HG03442 (cell line): ENCODE measurements around the gene ACTR10.
A peak's percentile ranks its signal among the peaks of the same experiment; 100 is the strongest.

Experiments
- ATAC-seq: cut with Tn5 transposase; IDR thresholded peaks from one replicate; pipeline ENCODE4 v1.9.1; 2021; ENCODE audit warnings: mild to moderate bottlenecking, moderate library complexity; ENCODE audit not compliant: unreplicated experiment

Gene ACTR10

DNA sequence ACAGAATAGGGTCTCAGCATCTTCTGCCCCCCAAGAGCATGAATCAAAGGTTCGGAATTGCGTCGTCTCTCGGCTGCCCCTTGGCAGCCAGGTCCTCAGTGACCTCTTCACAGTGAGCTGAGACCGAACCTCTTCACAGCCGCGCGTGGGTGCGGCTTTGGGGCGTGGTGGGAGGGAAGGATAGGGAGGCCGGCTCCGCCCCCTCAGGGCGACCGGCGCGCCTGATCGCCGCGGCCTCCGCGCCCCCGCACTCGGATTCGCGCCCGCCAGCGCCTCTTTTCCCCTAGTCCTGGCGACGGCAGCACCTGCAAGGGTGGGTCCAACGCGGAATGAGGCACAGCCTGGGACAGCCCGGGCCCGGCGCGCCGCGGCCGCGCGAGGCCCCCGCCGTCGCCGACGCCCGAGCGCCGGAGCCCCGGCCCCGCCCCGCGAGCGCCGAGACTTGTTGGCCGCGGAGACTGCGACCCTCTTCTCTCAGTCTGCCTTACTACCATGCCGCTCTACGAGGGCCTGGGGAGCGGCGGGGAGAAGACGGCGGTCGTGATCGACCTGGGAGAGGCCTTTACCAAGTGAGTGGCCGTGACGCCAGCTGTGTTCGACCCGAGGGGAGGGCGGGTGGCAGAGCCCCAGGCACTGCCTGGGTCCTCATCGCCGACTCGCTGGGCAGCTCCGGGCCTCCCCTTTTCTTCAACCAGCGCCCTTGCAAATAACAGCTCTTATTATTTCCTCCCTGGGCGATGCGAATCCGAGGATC lies at the start of gene ACTR10:
ACTR10 (plus strand) TSS at position 424 of the 754 bp plus-strand sequence; CDS start at position 493, 69 bp downstream.
- peak; percentile 91 for ATAC-seq

DNA sequence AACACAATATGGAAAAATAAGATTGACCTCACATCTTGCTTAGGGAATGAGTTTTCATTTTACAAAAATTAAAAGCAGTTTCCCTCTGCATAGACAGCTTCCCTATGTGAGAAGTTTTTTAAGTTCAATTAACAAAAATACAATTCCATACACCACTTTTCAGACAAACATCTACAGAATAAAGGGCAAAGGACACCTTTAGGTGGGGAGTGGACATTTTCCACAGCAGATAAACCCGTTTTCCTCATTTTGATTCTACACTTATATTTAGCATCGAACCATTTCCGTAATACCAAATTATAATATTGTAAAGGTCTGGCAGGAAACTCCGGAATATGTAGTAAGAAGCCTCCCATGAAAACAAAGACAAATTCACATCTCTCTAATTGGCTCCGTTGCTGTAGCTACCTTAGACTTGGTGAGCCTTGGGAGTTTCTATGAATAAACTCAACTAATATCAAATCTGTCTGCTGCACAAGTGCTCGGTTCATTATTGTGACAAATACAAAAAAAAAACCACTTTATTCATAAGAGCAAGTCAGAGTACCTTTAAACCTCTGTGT lies 49.6 kb upstream of the ACTR10 start:
- ATAC-seq, result no peak

DNA sequence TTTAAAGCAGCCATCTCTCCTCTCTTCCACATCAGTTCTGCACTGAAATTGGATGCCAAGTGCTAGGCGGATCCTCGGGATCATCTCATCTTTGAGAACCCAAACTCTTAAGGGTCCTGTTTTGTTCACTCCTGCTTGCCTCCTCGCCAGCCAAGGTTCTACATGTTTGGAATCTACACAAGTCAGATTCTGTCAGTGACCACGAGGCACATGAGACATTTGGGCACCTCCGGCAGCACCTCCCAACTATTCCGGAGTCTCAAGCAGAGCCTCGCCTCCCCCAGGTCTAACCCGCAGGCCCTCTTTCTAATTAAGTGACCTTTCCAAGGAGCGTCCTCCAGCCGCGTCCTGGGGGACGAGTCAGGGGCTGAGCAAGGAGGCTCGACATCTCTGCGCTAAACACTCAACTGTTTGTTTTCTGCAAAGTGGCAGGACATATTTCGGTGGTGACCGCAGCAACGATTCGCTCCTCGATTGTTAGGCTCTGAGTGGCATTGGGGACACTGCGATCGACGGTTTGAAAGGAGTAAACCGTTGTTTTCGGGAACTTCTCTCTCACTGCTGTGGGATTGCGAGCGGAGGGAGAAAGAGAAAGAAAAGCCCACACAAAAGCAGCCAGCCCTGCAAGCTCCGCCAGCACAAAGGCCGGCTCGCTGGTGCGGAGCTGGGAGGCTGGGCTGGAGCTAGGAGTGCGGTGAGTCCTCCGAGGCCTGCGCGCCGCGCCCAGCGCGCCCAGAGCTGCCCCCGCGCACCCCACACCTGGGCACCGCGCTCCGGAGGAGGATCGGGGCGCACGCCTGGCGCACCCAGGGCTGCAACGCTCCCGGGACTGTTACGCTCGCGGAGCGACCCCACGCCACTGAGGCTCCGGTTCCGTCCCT lies 48.6 kb upstream of the ACTR10 start:
- peak; percentile 30 for ATAC-seq

DNA sequence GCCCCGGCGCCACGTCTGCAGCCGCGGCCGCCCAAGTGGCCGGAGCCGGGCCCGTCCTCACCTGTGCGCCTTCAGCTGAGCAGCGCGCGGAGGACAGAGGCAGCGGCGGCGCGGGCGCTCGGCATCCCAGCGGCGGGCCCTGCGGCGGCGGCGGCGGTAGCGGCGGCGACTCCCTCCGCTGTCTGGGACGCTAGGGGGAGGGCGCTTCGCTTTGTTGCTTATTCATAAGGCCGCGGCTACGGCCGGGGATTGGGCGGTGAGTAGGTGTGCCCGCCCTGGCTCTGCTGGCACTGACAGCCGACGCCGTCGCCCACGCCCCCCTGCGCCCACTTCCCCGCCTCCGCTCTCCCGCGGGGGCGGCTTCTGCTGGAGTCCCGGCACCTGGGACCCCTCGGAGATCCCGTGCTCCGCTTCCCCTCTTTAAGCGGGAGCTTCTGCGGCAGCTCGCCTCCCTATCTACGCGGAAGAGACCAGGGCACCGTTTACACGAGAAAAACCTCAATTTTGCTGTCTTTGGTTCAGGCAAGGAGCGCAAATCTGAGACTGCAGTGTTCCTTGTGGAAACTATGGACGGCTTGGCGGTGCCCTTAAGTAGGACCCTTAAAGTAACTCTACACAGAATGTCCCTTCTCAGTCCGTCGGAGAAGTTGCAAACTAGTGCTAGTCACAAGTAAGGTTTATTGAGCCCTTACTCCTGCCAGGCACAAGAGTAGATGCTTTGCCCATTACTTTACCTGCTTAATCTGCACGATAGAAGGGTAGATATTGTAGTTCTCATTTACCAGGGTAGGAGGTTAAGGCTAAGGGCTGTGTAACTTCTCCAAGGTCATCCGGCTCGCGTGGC lies 47.7 kb upstream of the ACTR10 start, which contains the start of gene ARMH4:
ARMH4 (minus strand) TSS at position 200 of the 844 bp plus-strand sequence. CDS start 12,855 bp downstream, outside the sequence.
- peak; percentile 97 for ATAC-seq

DNA sequence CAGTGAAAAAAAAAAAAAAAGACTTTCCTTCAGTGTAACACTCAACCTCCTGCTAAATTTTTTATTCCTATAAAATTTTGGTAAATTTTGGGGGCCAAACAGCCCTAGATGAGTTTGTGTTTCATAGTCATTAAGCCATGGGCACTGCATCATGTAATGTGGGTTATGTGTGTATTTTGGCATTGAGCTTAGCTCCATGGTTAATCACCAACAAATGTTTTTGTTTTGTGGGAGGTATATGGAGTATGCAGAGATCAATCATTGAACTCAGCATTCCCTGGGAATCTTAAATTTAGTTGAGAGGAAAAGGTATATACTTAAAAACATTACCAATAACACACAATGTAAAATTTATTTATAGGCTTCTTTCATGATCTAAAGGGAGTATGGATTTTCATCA lies 39.4 kb upstream of the ACTR10 start:
- ATAC-seq, result no peak

DNA sequence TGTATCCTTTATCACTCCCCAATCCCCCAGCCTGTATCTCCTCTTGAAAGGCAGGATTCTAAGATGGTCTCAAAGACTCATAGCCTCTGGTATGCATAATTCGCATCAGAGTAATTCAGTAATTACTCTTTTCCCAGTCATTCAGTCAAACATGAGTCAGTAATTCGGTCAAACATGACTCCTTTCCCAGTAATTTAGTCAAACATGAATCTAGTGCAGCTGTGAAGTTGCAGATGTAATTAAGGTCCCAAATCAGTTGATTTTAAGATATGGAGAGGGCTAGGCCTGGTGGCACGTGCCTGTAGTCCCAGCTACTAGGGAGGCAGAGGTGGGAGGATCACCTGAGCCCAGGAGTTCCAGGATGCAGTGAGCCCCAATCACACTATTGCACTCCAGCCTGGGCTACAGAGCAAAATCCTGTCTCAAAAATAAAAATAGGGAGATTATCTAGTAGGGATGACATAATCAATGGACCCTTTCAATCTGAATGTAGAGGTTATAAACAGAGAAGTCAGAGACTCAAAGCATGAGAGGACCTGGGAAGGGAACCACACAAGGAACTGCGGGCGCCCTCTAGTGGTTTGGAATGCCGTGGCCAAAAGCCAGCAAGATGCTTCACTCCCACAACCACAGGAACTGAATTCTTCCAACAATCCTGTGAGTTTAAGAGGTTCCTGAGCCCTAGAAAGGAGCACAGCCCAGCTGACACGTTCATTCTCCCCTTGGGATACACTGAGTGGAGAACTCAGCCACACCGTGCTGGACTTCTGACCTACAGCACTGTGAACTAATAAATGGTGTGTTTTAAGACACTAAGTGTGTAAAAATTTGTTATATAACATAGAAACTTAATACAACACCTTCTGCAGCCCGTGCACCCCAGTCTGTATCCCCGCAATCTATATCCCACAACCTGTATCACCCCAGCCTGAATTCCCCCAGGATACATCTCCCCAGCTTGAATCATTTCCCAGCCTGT lies 33.7 kb upstream of the ACTR10 start:
- ATAC-seq, result no peak

DNA sequence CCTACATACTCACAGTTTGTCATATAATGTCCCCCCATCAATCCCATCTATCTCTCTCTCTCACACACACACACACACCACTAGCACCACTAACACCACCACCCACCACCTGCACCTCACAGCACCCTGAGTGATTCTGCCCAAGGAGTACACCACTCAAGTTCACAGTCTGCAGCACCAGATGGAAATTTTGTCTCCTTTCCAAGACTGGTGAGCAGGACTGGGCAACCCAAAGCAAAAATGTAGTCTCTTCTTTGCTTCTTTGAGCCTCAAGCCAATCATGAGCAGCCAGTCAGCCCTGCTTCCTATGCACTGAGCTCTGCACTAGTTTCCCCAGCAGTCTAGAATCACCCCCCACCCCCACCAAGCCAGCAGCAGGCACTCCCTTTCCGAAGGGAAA lies 32.9 kb upstream of the ACTR10 start:
- no peak for ATAC-seq

DNA sequence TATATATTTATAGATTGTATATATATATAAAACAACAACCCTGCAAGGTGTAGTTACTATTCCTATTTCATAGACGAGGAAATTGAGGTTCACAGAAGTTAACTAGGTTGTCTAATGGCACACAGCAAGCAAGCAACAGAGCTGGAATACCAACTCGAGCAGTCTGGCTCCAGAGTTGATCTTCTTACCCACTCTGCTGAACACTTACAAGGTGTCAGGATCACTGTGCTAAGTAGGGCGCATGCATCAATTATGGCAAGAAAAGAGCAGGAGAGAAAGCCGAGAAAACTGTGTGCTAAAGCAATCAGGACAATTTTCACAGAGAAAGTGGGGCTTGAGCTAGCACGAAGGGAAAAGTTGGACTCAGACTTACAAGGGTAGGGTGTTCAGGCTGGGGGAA lies 32.1 kb upstream of the ACTR10 start:
- no peak for ATAC-seq

GRCh38 chr14:58171090-58171489 lies 28.9 kb upstream of the ACTR10 start:
- peak; percentile 100 for ATAC-seq

DNA sequence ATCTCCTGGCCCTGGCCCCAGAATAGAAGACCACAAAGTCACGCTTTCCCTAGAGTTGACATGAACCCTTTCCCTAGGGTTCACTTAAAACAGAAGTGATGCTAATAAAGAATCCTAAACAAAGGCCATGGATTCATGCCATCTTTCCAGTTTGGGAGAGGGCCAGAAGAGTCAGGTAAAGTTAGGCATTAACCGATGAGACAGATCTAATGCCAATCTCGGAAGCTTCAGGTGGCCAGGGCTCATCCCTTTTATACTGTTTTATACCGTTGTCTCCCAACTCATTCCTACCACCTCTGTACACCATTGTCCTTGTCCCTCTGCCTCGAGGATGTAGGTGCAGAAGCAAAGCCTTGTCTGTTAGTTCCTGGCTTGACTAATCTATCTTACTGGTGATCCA lies 22.8 kb upstream of the ACTR10 start:
- no peak for ATAC-seq

DNA sequence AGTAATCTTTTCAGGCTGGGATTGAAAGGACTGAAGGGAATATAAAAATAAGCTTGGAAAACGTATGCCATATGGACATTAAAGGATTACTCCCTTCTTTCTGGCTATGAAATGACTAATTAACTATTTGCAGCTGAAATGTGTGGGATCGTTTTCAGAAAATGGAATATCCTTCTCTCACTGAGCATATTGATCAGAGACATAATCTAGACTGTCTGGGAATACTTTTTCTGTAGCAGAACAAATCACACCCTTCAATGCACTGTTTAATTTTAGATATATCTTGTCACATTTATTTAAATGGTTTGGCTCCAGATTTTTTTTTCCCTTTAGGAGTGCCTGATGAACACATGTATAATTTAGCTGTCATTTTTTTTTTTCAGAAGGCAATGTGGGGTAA lies 10.8 kb upstream of the ACTR10 start:
- ATAC-seq, result no peak

DNA sequence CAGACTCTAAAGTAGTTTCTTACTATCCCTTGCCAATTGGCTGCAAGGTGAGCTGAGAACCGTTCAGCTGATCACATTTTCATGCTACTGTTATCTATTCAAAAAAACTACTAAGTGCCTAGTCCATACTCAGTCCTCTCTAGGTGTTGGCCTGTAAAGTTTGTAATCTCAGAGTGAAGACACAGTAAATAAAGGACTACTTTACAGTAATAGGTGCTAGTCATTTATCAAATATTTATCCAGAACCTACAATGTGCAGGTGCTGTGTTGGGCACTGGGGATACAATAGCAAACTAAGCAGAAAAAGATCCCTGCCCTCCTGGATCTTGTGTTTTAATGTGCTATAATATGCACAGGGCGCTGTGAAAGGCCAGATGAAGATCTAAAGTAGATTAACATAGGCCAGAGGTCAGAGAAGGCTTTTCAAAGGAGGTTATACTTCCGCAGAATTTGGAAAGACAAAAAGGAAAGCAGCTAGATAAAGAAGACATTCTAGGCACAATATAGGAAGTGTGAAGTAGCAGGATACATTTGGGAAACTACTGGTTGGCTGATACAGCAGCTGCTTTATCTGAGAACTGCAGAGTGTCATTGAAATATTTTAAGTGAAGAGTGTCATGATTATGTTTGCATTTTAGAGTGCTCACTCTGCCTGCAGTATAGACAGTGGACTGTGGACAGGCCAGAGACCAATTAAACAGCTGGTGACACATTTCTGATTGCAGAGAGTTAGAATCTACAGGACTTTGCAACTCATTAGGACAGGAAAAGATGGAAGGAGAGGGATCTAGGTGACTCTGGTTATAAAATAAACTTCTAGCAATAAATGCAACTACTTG lies 8.0 kb upstream of the ACTR10 start:
- no peak for ATAC-seq

GRCh38 chr14:58193542-58193941 lies 6.4 kb upstream of the ACTR10 start:
- no peak for ATAC-seq

GRCh38 chr14:58196198-58196597 lies 3.8 kb upstream of the ACTR10 start:
- no peak for ATAC-seq

- no peak for ATAC-seq
These were observed 1.9 kb upstream of the ACTR10 start for GRCh38 chr14:58198086-58198485.

DNA sequence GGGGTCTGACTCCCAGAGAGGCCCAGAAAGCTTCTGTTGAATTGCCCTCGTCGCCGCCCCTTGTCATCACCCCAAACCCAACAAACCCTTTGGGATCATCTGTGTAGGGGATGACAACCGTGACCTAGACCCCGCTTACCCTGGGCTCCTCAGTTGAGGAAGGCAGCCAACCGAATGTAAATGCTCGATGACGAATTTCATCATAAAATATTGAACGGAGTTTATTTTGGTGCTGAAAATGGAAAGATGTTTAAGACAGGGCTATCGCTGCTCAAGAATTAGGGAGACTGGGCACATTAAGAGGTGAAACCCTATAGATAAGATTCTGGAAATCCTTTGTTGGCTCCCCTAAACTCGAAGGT lies 512 bp downstream of the ACTR10 start:
- ATAC-seq, result peak; percentile 3

DNA sequence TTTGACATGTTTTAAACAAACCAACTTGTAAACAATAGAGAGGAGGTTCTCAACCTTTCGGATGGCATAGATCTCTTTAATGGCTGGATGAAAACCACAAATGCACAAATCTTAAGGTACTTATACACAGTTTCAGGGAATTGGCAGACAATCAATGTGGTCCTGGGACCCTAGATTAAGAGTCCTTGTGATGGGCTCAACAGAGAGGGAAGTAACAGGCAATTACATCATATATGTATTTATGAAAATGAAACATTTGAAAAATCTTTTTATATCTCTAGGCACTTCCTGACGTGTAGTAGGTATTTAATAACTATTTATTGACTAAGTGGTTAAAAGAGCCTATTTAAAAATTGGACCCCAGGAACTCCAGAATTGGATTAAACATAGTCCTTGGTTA lies 897 bp downstream of the ACTR10 start:
- ATAC-seq, result no peak

DNA sequence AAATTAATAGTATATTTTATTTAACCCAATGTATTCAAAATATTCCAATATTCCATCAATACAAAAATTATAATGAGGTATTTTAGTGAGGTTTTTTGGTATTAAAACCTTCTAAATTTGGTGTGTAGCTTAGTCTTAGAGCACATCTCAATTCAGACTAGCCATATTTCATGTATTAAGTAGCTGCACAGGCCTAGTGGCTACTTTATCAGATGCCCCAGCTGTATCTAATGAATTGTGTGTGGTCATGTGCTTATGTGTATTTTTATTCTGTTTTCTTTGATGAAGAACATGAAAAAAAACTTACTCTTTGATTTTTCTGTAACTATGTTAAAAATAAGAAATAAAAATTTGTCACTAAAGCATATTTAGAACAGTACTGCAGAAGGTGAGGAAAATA lies 13.2 kb downstream of the ACTR10 start:
- no peak for ATAC-seq
